GM12878 (cell line): ENCODE data around the gene MNT. TPM values are rescaled to one million over a fixed set of nuclear protein-coding genes. Genes with fewer than 3 reads are reported as not detected.

Experiments used
- ASH2L ChIP-seq: fragments of 300-600, 200-600 bp; sonication (generic); IDR thresholded peaks from 2 replicates; pipeline ENCODE4 v1.6.1; 2017; ENCODE audit warnings: low read depth, mild to moderate bottlenecking, borderline replicate concordance
- BACH1 ChIP-seq: fragments of 450-650 bp; IDR thresholded peaks from 2 replicates; pipeline ENCODE4 v1.6.1; 2017; ENCODE audit warnings: mild to moderate bottlenecking, borderline replicate concordance
- BMI1 ChIP-seq: fragments of 450-650 bp; IDR thresholded peaks from 2 replicates; pipeline ENCODE4 v1.6.1; 2016; ENCODE audit warnings: mild to moderate bottlenecking, moderate library complexity, borderline replicate concordance
- CHD1 ChIP-seq: IDR thresholded peaks from 2 replicates; pipeline ENCODE4 v1.6.1; 2012; ENCODE audit warnings: low read depth, low read length, improper control_type of control experiment
- CREB1 ChIP-seq: IDR thresholded peaks from 2 replicates; pipeline ENCODE4 v1.6.1; 2012; ENCODE audit warnings: low read depth, mild to moderate bottlenecking, inconsistent platforms
- ETV6 ChIP-seq, 2 experiments: fragments of 450-650 bp in 1 of 2; IDR thresholded peaks in 1 of 2; conservative IDR thresholded peaks in 1 of 2; 2 replicates each; pipeline ENCODE4 v1.6.1; 2014; ENCODE audit warnings: antibody characterized with exemption in 1 of 2, borderline replicate concordance in 1 of 2, low read depth in 1 of 2, mild to moderate bottlenecking in 1 of 2, moderate library complexity in 1 of 2
- GABPA ChIP-seq: IDR thresholded peaks from 2 replicates; pipeline ENCODE4 v1.6.1; 2014; ENCODE audit warnings: antibody characterized with exemption, low read depth, mild to moderate bottlenecking, inconsistent platforms
- IRF3 ChIP-seq: fragments of 450-650 bp; IDR thresholded peaks from 2 replicates; pipeline ENCODE4 v1.6.1; 2014; ENCODE audit warnings: mild to moderate bottlenecking
- KDM1A ChIP-seq: fragments of 200-600 bp; sonication (generic); IDR thresholded peaks from 2 replicates; pipeline ENCODE4 v1.6.1; 2016; ENCODE audit warnings: borderline replicate concordance
- MTA3 ChIP-seq: IDR thresholded peaks from 2 replicates; pipeline ENCODE4 v1.6.1; 2012; ENCODE audit warnings: low read length, inconsistent platforms, borderline replicate concordance
- RBBP5 ChIP-seq: fragments of 200-600 bp; sonication (generic); conservative IDR thresholded peaks from 2 replicates; pipeline ENCODE4 v1.6.1; 2016
- RCOR1 ChIP-seq: conservative IDR thresholded peaks from 2 replicates; pipeline ENCODE4 v1.6.1; 2012; ENCODE audit warnings: low read depth, low read length, improper control_type of control experiment
- RUNX3 ChIP-seq: IDR thresholded peaks from 2 replicates; pipeline ENCODE4 v1.6.1; 2012; ENCODE audit warnings: low read length, inconsistent platforms
- SIX5 ChIP-seq: IDR thresholded peaks from 2 replicates; pipeline ENCODE4 v1.6.1; 2011; ENCODE audit warnings: mild to moderate bottlenecking, low read depth, low read length, moderate library complexity; ENCODE audit not compliant: severe bottlenecking
- SP1 ChIP-seq: IDR thresholded peaks from one replicate; pipeline ENCODE4 v1.6.1; 2011; ENCODE audit warnings: low read depth, low read length
- WRNIP1 ChIP-seq: IDR thresholded peaks from 2 replicates; pipeline ENCODE4 v1.6.1; 2011; ENCODE audit warnings: low read depth, low read length, improper control_type of control experiment, borderline replicate concordance
- ZNF207 ChIP-seq: fragments of 450-650 bp; IDR thresholded peaks from 2 replicates; pipeline ENCODE4 v1.6.1; 2014; ENCODE audit warnings: antibody characterized with exemption, mild to moderate bottlenecking, borderline replicate concordance
- ZNF274 ChIP-seq: IDR thresholded peaks from one replicate; pipeline ENCODE4 v1.8.0; 2011; ENCODE audit not compliant: insufficient read length, insufficient read depth
- ZNF592 ChIP-seq: fragments of 450-650 bp; IDR thresholded peaks from 2 replicates; pipeline ENCODE4 v1.6.1; 2017; ENCODE audit warnings: mild to moderate bottlenecking, moderate library complexity
- ZNF622 ChIP-seq: fragments of 450-650 bp; IDR thresholded peaks from 2 replicates; pipeline ENCODE4 v1.6.1; 2017; ENCODE audit warnings: mild to moderate bottlenecking, inconsistent platforms
- polyA plus RNA-seq, 11 experiments: library from polyadenylated mRNA; depleted of rRNA in 4 of 11; unstranded in 6 of 11; stranded (reverse) in 5 of 11; fragments of >200 nt; fragmentation: Nextera tagmentation in 4 of 11; fragmentation: Illumina TruSeq in 1 of 11; extraction: Ambion mirVana in 4 of 11; extraction: Trizol in 1 of 11; gene quantifications; 1 replicate in 1 of 11; 2 replicates in 10 of 11; pipeline versions ENCODE4 v1.2.1 to v1.2.3, GENCODE V29; 2011 to 2016; ENCODE audit warnings: inconsistent platforms in 2 of 11, missing spikeins in 2 of 11, low read depth in 1 of 11
- total RNA-seq, 4 experiments: library from RNA; depleted of rRNA in 3 of 4; stranded (reverse); fragments of >200 nt in 3 of 4; fragmentation: Illumina TruSeq in 1 of 4; extraction: Trizol in 1 of 4; gene quantifications; 2 replicates each; pipeline versions ENCODE4 v1.2.1 to v1.2.3, GENCODE V29; 2013 to 2021
- TF ChIP-seq, protein P1 (sequence below): fragments of 450-650 bp; IDR thresholded peaks from 2 replicates; pipeline ENCODE4 v1.6.1; 2017; ENCODE audit warnings: mild to moderate bottlenecking, moderate library complexity
- TF ChIP-seq, protein P2 (sequence below): fragments of 450-650 bp; IDR thresholded peaks from 2 replicates; pipeline ENCODE4 v1.6.1; 2016; ENCODE audit warnings: mild to moderate bottlenecking

MNT gene
- total and polyA plus RNA-seq, 10 of the 15 experiments (the other 5 are each of a cell fraction or from before 2014, with no cell fraction given) = 0.31 to 15.9 (median 3.8) TPM

GRCh38 chr17:2400877-2401425, at the start of gene MNT (continued):
- TF ChIP-seq, protein P1, sequence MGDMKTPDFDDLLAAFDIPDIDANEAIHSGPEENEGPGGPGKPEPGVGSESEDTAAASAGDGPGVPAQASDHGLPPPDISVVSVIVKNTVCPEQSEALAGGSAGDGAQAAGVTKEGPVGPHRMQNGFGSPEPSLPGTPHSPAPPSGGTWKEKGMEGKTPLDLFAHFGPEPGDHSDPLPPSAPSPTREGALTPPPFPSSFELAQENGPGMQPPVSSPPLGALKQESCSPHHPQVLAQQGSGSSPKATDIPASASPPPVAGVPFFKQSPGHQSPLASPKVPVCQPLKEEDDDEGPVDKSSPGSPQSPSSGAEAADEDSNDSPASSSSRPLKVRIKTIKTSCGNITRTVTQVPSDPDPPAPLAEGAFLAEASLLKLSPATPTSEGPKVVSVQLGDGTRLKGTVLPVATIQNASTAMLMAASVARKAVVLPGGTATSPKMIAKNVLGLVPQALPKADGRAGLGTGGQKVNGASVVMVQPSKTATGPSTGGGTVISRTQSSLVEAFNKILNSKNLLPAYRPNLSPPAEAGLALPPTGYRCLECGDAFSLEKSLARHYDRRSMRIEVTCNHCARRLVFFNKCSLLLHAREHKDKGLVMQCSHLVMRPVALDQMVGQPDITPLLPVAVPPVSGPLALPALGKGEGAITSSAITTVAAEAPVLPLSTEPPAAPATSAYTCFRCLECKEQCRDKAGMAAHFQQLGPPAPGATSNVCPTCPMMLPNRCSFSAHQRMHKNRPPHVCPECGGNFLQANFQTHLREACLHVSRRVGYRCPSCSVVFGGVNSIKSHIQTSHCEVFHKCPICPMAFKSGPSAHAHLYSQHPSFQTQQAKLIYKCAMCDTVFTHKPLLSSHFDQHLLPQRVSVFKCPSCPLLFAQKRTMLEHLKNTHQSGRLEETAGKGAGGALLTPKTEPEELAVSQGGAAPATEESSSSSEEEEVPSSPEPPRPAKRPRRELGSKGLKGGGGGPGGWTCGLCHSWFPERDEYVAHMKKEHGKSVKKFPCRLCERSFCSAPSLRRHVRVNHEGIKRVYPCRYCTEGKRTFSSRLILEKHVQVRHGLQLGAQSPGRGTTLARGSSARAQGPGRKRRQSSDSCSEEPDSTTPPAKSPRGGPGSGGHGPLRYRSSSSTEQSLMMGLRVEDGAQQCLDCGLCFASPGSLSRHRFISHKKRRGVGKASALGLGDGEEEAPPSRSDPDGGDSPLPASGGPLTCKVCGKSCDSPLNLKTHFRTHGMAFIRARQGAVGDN = peak; percentile 48; the same call in 1 of the 2 replicates
- no peak for TF ChIP-seq IRF3
- no peak for TF ChIP-seq CHD1
- no peak for TF ChIP-seq BMI1
- TF ChIP-seq, protein P2, sequence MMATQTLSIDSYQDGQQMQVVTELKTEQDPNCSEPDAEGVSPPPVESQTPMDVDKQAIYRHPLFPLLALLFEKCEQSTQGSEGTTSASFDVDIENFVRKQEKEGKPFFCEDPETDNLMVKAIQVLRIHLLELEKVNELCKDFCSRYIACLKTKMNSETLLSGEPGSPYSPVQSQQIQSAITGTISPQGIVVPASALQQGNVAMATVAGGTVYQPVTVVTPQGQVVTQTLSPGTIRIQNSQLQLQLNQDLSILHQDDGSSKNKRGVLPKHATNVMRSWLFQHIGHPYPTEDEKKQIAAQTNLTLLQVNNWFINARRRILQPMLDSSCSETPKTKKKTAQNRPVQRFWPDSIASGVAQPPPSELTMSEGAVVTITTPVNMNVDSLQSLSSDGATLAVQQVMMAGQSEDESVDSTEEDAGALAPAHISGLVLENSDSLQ = no peak; the same call in 1 of the 2 replicates
- TF ChIP-seq RUNX3 = peak; percentile 84
- TF ChIP-seq SP1 = peak; percentile 99
- TF ChIP-seq ZNF622 = no peak
- TF ChIP-seq ZNF274 = no peak
- TF ChIP-seq ZNF207 = peak; percentile 28; the same call in 1 of the 2 replicates
- TF ChIP-seq SIX5 = peak; percentile 3
- no peak for TF ChIP-seq BACH1
- TF ChIP-seq KDM1A = no peak
- no peak for TF ChIP-seq RCOR1
- peak; percentile 37; the same call in 1 of the 2 replicates for TF ChIP-seq ZNF592
- peak; percentile 85 for TF ChIP-seq CREB1
- no peak for TF ChIP-seq ASH2L
- no peak; a peak in 1 of 4 replicates for TF ChIP-seq ETV6 (conservative IDR thresholded peaks at IDR 0.05 in 1 of 2, IDR thresholded peaks at IDR 0.05 in 1 of 2; ENCODE audit: borderline replicate concordance in 1 of 2, low read depth in 1 of 2)
- no peak for TF ChIP-seq MTA3
- TF ChIP-seq RBBP5 = no peak
- TF ChIP-seq GABPA = no peak
- TF ChIP-seq WRNIP1 = no peak
